SJCRH30 (cell line): ENCODE data around the gene SORCS2. TPM values are rescaled to one million over a fixed set of nuclear protein-coding genes. Genes with fewer than 3 reads are reported as not detected.
"Not testable (repeated sequence)": the region's sequence is repeated elsewhere in the genome, so short reads cannot be mapped to it uniquely, and the experiment has no call there.

Experiments
- DNase-seq, 2 experiments: peaks; one replicate each; pipeline ENCODE4 v3.0.0-alpha.2; 2015 to 2020
- H3K27ac ChIP-seq: fragments of 250-450 bp; sonication (Bioruptor Pico); 2 replicates; pipeline ENCODE4 v1.5.1; 2020; ENCODE audit warnings: mild to moderate bottlenecking, moderate library complexity
- H3K27me3 ChIP-seq: fragments of 250-450 bp; sonication (Bioruptor Pico); 2 replicates; pipeline ENCODE4 v1.5.1; 2020; ENCODE audit warnings: mild to moderate bottlenecking, moderate library complexity
- H3K36me3 ChIP-seq: fragments of 250-450 bp; sonication (Bioruptor Pico); 2 replicates; pipeline ENCODE4 v1.5.1; 2020; ENCODE audit warnings: mild to moderate bottlenecking, moderate library complexity
- H3K4me1 ChIP-seq: fragments of 250-450 bp; sonication (Bioruptor Pico); 2 replicates; pipeline ENCODE4 v1.5.1; 2020; ENCODE audit warnings: mild to moderate bottlenecking, moderate library complexity
- H3K4me3 ChIP-seq: fragments of 250-450 bp; sonication (Bioruptor Pico); 2 replicates; pipeline ENCODE4 v1.5.1; 2020; ENCODE audit warnings: mild to moderate bottlenecking, moderate library complexity
- H3K9me3 ChIP-seq: fragments of 250-450 bp; sonication (Bioruptor Pico); replicated peaks from 2 replicates; pipeline ENCODE4 v1.5.1; 2020; ENCODE audit warnings: mild to moderate bottlenecking, moderate library complexity
- total RNA-seq: library from RNA; depleted of rRNA; stranded (reverse); fragments of >200 nt; shearing (Covaris generic); gene quantifications from 2 replicates; pipeline ENCODE4 v1.2.3, GENCODE V29; 2014

The SORCS2 gene
- total RNA-seq, 1 experiment from 2014 or later, result 1.4 TPM

DNA sequence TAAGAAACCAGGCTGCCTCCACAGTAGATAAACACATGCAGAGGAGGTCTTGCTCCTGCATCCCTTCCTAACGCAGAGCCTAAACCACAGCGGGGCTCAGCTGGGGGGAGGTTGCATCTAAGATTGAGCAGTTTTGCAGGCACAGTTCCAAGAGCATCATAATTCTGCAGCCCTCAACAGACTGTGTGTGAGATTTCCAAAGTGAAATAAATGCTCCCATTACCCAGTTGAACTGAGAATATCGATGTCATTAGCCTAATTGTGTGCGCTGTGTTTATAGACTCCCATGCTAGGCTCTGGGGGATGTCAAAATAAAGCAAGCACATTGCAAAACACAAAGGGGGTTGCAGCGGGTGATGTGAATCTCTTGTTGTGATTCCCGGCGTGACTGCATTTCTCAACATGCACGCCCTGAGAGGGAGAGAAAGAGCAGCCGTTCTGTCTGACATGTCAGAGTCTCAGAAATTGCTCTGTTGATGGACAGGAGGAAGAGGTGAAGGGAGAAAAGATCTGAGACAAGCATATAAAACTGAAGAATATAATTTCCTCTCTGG is 392.3 kb downstream of the SORCS2 start:
- no peak overlapping the region for H3K4me3 ChIP-seq
- H3K27me3 ChIP-seq, result no peaks in the 10 kb centered on the region
- no peaks in the 10 kb centered on the region for H3K36me3 ChIP-seq
- no peak for DNase-seq
- H3K9me3 ChIP-seq, result no peaks in the 10 kb centered on the region; the same call in 1 of the 2 replicates
- no peaks in the 10 kb centered on the region for H3K4me1 ChIP-seq
- H3K27ac ChIP-seq, result no peak overlapping the region

DNA sequence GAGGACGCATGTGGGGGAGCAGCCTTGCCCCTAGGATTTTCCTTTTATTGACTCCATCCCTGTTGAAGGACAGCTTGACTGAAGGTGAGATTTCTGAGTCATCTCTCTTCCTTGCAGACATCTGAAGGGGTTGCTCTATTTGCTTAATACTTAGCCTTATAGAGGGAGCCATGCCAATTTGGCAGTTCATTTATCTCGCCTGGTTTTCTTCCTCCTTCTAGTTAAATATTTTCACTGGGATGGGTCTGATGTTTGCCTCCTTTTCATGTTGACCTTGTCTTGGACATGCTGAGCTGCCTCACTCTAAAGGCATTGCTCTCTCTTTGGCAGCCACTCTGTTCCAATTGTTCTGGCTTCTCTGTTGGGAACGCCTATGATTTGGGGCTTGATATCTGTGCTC is 393.4 kb downstream of the SORCS2 start:
- Histone ChIP-seq H3K9me3 (no peaks in the 10 kb centered on the region; the same call in 1 of the 2 replicates), H3K4me1 (no peaks in the 10 kb centered on the region), H3K27me3 (no peaks in the 10 kb centered on the region), H3K27ac (no peak overlapping the region), H3K4me3 (no peak overlapping the region), H3K36me3 (no peaks in the 10 kb centered on the region)
- DNase-seq, result no peak

- no peak overlapping the region for H3K4me3 ChIP-seq
- no peak for DNase-seq
- H3K9me3 ChIP-seq, result no peaks in the 10 kb centered on the region; the same call in 1 of the 2 replicates
- no peak overlapping the region for H3K27ac ChIP-seq
- no peaks in the 10 kb centered on the region for H3K36me3 ChIP-seq
- H3K4me1 ChIP-seq, result no peaks in the 10 kb centered on the region
- no peaks in the 10 kb centered on the region for H3K27me3 ChIP-seq
These were observed 395.4 kb downstream of the SORCS2 start for GRCh38 chr4:7587433-7588405.

DNA sequence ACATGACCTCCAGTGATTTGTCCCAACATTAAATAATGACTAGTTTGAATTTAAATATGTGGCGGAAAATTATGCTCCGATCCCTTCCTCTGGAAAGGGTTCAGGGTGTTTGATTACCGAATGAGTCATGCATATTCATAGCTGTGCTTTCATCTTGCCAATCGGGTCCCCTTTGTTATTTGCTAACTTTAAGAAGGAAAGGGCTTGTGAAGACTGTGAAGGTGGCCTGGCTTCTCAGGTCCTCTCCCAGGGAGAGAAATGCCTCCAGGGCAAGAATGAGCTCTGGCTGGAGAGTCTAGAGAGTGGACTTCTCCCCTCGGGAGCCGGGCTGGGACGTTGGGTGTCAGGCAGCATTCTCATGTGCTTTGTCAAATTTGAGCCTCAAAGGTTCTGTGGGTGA is 397.9 kb downstream of the SORCS2 start:
- H3K27ac ChIP-seq, result no peak overlapping the region
- H3K27me3 ChIP-seq, result no peaks in the 10 kb centered on the region
- DNase-seq, result no peak
- H3K9me3 ChIP-seq, result no peaks in the 10 kb centered on the region; the same call in 1 of the 2 replicates
- H3K4me3 ChIP-seq, result no peak overlapping the region
- H3K4me1 ChIP-seq, result no peaks in the 10 kb centered on the region
- H3K36me3 ChIP-seq, result no peaks in the 10 kb centered on the region

GRCh38 chr4:7590899-7591298 is 398.6 kb downstream of the SORCS2 start:
- no peak for DNase-seq

DNA sequence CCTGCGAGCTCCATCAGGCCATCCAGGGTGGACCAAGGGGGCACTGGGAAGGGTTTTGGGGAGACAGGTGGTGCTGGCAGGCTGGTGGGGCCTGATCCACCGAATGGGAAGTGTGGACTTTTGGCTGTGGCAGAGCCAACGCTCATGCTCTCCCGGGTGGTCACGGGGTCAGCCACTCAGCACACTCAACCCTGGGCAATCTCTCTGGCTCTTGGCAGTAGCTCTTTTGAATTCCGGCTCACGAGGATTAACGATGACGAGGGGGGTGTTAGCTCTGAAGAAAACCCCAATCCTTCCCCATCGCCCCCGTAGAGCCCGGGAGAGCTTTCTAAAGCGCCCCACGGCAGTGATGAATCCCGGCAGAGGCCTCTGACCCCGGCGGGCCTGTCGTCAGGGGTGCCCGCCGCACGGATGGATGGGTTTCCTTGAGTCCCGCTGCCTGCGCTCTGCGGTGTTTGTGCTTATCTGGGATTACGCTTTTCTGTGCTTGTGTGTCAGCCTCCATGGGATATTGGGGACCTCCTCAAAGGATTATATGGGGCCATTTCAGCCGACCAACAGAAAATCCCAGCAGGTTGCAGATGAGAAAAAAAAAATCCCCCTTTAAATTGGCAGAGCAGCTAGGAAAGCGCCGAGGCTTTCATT is 399.2 kb downstream of the SORCS2 start:
- H3K4me1 ChIP-seq, result no peaks in the 10 kb centered on the region
- no peaks in the 10 kb centered on the region for H3K27me3 ChIP-seq
- no peak for DNase-seq
- H3K9me3 ChIP-seq, result no peaks in the 10 kb centered on the region; the same call in 1 of the 2 replicates
- no peak overlapping the region for H3K27ac ChIP-seq
- no peak overlapping the region for H3K4me3 ChIP-seq
- H3K36me3 ChIP-seq, result no peaks in the 10 kb centered on the region

More at GRCh38 chr4:7590899-7591298, 398.6 kb downstream of the SORCS2 start:
- Histone ChIP-seq H3K4me1 (no peaks in the 10 kb centered on the region), H3K4me3 (no peak overlapping the region), H3K36me3 (no peaks in the 10 kb centered on the region), H3K27me3 (no peaks in the 10 kb centered on the region), H3K9me3 (no peaks in the 10 kb centered on the region; the same call in 1 of the 2 replicates), H3K27ac (no peak overlapping the region)

- H3K36me3 ChIP-seq, result no peaks in the 10 kb centered on the region
- H3K27me3 ChIP-seq, result no peaks in the 10 kb centered on the region
- no peak overlapping the region for H3K4me3 ChIP-seq
- H3K4me1 ChIP-seq, result no peaks in the 10 kb centered on the region
- H3K27ac ChIP-seq, result no peak overlapping the region
- DNase-seq, result no peak
- no peaks in the 10 kb centered on the region for H3K9me3 ChIP-seq
These were observed 401.5 kb downstream of the SORCS2 start for GRCh38 chr4:7593646-7594412.

DNA sequence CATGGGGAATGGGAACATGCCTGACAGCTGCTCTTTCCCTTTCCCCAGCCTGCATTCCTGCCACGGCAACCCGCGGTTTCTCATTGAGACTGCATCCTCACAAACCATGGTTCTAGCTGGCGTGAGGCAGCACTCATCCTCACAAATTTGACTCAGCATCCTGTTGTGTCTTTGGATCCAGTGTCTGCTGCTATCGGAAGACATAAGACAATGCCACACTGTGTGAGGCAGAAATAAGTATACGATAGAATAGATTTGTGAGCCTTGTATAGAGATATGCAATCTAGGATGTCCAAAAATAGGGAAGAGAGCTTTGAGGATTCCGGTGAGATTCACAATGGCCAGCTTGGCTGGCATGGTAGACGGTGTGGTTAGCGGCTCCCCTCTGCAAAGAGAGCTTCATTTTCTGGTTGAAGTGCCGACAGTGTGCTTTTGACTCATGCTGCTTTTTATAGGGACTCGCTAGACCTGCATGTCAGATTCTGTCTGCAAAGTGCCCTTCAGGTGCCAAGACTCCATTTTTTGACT is 403.7 kb downstream of the SORCS2 start:
- DNase-seq, result no peak
- H3K4me3 ChIP-seq, result no peak overlapping the region
- H3K4me1 ChIP-seq, result no peaks in the 10 kb centered on the region
- H3K36me3 ChIP-seq, result no peaks in the 10 kb centered on the region
- no peaks in the 10 kb centered on the region for H3K27me3 ChIP-seq
- no peak overlapping the region for H3K27ac ChIP-seq
- H3K9me3 ChIP-seq, result no peaks in the 10 kb centered on the region

- DNase-seq, result no peak
- no peak overlapping the region for H3K27ac ChIP-seq
- H3K9me3 ChIP-seq, result no peaks in the 10 kb centered on the region
- no peaks in the 10 kb centered on the region for H3K4me1 ChIP-seq
- H3K36me3 ChIP-seq, result no peaks in the 10 kb centered on the region
- H3K27me3 ChIP-seq, result no peaks in the 10 kb centered on the region
- H3K4me3 ChIP-seq, result no peak overlapping the region
These were observed 404.7 kb downstream of the SORCS2 start for GRCh38 chr4:7596918-7597606.

GRCh38 chr4:7598939-7599790 is 406.8 kb downstream of the SORCS2 start:
- Histone ChIP-seq H3K4me1 (peaks cover 9% of the 10 kb centered on the region), H3K36me3 (no peaks in the 10 kb centered on the region), H3K4me3 (no peak overlapping the region), H3K27me3 (no peaks in the 10 kb centered on the region), H3K27ac (no peak overlapping the region), H3K9me3 (0 out of 2 replicates have a peak, but pooled peaks cover 3% of the 10 kb centered on the region)
- DNase-seq, result no peak

DNA sequence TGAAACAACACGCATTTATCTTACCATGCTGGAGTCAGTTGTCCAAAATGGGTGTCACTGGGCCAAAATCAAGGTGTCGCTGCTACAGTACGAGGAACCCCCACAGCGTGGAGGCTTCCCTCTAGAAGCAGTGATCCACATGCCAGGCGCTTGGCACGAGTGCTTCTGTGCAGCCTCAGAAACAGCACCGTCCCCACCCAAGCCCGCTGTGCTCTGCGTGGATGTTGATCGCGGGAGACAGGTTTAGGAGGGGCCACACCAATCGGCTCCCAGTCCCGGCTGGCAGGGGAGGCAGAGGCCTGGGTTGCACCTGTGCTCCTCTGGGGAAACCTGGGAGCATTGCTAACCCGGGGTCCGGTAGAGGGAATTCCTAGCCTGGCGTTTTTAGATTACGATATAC is 407.9 kb downstream of the SORCS2 start:
- Histone ChIP-seq H3K27me3 (no peaks in the 10 kb centered on the region), H3K4me1 (peaks cover 9% of the 10 kb centered on the region), H3K4me3 (no peak overlapping the region), H3K27ac (no peak overlapping the region), H3K9me3 (0 out of 2 replicates have a peak, but pooled peaks cover 3% of the 10 kb centered on the region), H3K36me3 (no peaks in the 10 kb centered on the region)
- DNase-seq, result no peak

DNA sequence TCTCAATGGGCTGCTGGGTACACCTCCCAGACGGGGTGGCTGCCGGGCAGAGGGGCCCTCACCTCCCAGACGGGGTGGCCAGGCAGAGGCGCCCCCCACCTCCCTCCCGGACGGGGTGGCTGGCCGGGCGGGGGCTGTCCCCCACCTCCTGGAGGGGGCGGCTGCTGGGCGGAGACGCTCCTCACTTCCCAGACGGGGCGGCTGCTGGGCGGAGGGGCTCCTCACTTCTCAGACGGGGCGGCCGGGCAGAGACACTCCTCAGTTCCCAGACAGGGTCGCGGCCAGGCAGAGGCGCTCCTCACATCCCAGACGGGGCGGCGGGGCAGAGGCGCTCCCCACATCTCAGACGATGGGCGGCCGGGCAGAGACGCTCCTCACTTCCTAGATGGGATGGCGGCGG is 409.8 kb downstream of the SORCS2 start:
- not testable (repeated sequence) for H3K9me3 ChIP-seq, H3K4me3 ChIP-seq, H3K36me3 ChIP-seq, H3K4me1 ChIP-seq, DNase-seq, H3K27me3 ChIP-seq, H3K27ac ChIP-seq
